Esophagus squamous epithelium (tissue), 5 donors: ENCODE data around the gene EFCAB7. TPM values are rescaled to one million over a fixed set of nuclear protein-coding genes. Genes with fewer than 3 reads are reported as not detected.

Experiments used
- DNase-seq: peaks from one replicate; lab custom pipeline; 2025; lab: John Stamatoyannopoulos, UW
- H3K27ac ChIP-seq, 4 donors: fragments of 200-600 bp; sonication (generic); one replicate each; pipeline ENCODE4 v1.5.1; 2016 to 2019; ENCODE audit warnings: mild to moderate bottlenecking in 1 of 4
- H3K27me3 ChIP-seq, 4 donors: fragments of 200-600 bp; sonication (generic); 1 replicate in 3 of 4; 2 replicates in 1 of 4; pipeline versions ENCODE4 v1.5.1 to v1.6.0; 2017 to 2021; ENCODE audit warnings: antibody characterized with exemption in 1 of 4
- H3K36me3 ChIP-seq, 3 donors: fragments of 200-600 bp; sonication (generic); one replicate each; pipeline ENCODE4 v1.5.1; 2016 to 2019
- H3K4me1 ChIP-seq, 3 donors: fragments of 200-600 bp; sonication (generic); one replicate each; pipeline ENCODE4 v1.5.1; 2017 to 2019
- H3K4me3 ChIP-seq, 4 donors: fragments of 200-600 bp; sonication (generic); 1 replicate in 3 of 4; 2 replicates in 1 of 4; pipeline ENCODE4 v1.5.1; 2016 to 2019; ENCODE audit warnings: mild to moderate bottlenecking in 2 of 4, moderate library complexity in 1 of 4
- H3K9me3 ChIP-seq, 3 donors: fragments of 200-600 bp; sonication (generic); one replicate each; pipeline ENCODE4 v1.5.1; 2016 to 2019
- CTCF ChIP-seq, 6 experiments: fragments of 450-650 bp in 4 of 6; fragments of 200-600 bp in 2 of 6; sonication (generic) in 2 of 6; IDR thresholded peaks; one replicate each; pipeline ENCODE4 v1.5.1; 2016 to 2019; ENCODE audit warnings: antibody characterized with exemption in 6 of 6, mild to moderate bottlenecking in 4 of 6, moderate library complexity in 4 of 6
- POLR2A ChIP-seq, 4 donors: fragments of 450-650 bp; IDR thresholded peaks; one replicate each; pipeline ENCODE4 v1.6.1; 2017; ENCODE audit warnings: antibody characterized with exemption in 4 of 4, mild to moderate bottlenecking in 4 of 4, moderate library complexity in 3 of 4
- WGBS, 2 donors: methylation state at CpG; one replicate each; pipeline ENCODE4 v1.1.5; 2018; 5-methylcytosine and 5-hydroxymethylcytosine counted together
- intact Hi-C: fragments of 100-400 bp; cut with DNase I; formaldehyde crosslinking; loops from one replicate; pipeline ENCODE4 v1.15.0; 2022
- total RNA-seq, 4 donors: library from RNA; depleted of rRNA; stranded (reverse); fragments of >200 nt; gene quantifications; one replicate each; pipeline ENCODE4 v1.1.0, GENCODE V29; 2016
- donor health status: DM: yes; HTN: yes; CAD: no.

Gene EFCAB7
- total RNA-seq, 4 donors from 2014 or later: 1.1 to 4.2 (median 2.7) TPM

- Histone ChIP-seq H3K36me3 (no peaks in the 10 kb centered on the region), H3K9me3 (no peaks in the 10 kb centered on the region), H3K27ac (no peak overlapping the region), H3K4me1 (peaks cover 0 to 14% (median 11%) of the 10 kb centered on the region in 3 donors), H3K27me3 (no peaks in the 10 kb centered on the region), H3K4me3 (no peak overlapping the region)
- intact Hi-C loops: loop anchor here (10.0 kb wide), 1 partner anchor 524 kb away; no protein-coding TSS in a partner anchor
- no peak for DNase-seq
- 77 to 81% methylated on average over 3 of the region's 3 CpGs for WGBS, 2 donors
- TF ChIP-seq POLR2A (IDR thresholded peaks at IDR 0.05) (no peak), CTCF (IDR thresholded peaks at IDR 0.05) (no peak)
Measured at GRCh38 chr1:63611231-63611630, 87.9 kb downstream of the EFCAB7 start.

GRCh38 chr1:63612564-63612963, 89.2 kb downstream of the EFCAB7 start:
- H3K36me3 ChIP-seq: no peaks in the 10 kb centered on the region
- TF ChIP-seq POLR2A (IDR thresholded peaks at IDR 0.05) (no peak), CTCF (IDR thresholded peaks at IDR 0.05) (no peak)
- H3K27me3 ChIP-seq: no peaks in the 10 kb centered on the region
- H3K9me3 ChIP-seq: no peaks in the 10 kb centered on the region
- intact Hi-C loops: loop anchor here (10.0 kb wide), 1 partner anchor 522 kb away; no protein-coding TSS in a partner anchor
- peaks cover 0 to 16% (median 11%) of the 10 kb centered on the region in 3 donors for H3K4me1 ChIP-seq
- H3K4me3 ChIP-seq: no peak overlapping the region
- no peak for DNase-seq
- H3K27ac ChIP-seq: no peak overlapping the region
- 59 to 65% methylated on average over 2 to 4 of the region's 4 CpGs for WGBS, 2 donors

GRCh38 chr1:63612971-63613370, 89.6 kb downstream of the EFCAB7 start:
- no peak for DNase-seq
- Histone ChIP-seq H3K4me1 (peaks cover 0 to 16% (median 11%) of the 10 kb centered on the region in 3 donors), H3K27me3 (no peaks in the 10 kb centered on the region), H3K36me3 (no peaks in the 10 kb centered on the region), H3K9me3 (no peaks in the 10 kb centered on the region), H3K27ac (no peak overlapping the region), H3K4me3 (no peak overlapping the region)
- TF ChIP-seq POLR2A (IDR thresholded peaks at IDR 0.05): no peak
- TF ChIP-seq CTCF (IDR thresholded peaks at IDR 0.05): no peak
- intact Hi-C loops: loop anchor here (10.0 kb wide), 1 partner anchor 522 kb away; no protein-coding TSS in a partner anchor

- no peak for DNase-seq
- Histone ChIP-seq H3K27ac (no peak overlapping the region), H3K27me3 (no peaks in the 10 kb centered on the region), H3K9me3 (no peaks in the 10 kb centered on the region), H3K4me3 (no peak overlapping the region), H3K4me1 (peaks cover 0 to 17% (median 11%) of the 10 kb centered on the region in 3 donors), H3K36me3 (no peaks in the 10 kb centered on the region)
- intact Hi-C loops: loop anchor here (5.0 to 10.0 kb wide), 2 partner anchors 519 to 631 kb away; no protein-coding TSS in a partner anchor
- 21 to 33% methylated on average over 5 to 6 of the region's 6 CpGs for WGBS, 2 donors
- TF ChIP-seq POLR2A (IDR thresholded peaks at IDR 0.05): no peak
- peak; percentile 82 to 88 (median 84) for TF ChIP-seq CTCF (IDR thresholded peaks at IDR 0.05)
Measured at GRCh38 chr1:63615768-63616420, 92.6 kb downstream of the EFCAB7 start.

- H3K4me3 ChIP-seq: no peak overlapping the region
- intact Hi-C loops: loop anchor here (5.0 to 10.0 kb wide), 2 partner anchors 517 to 630 kb away; no protein-coding TSS in a partner anchor
- H3K27ac ChIP-seq: no peak overlapping the region
- H3K4me1 ChIP-seq: peaks cover 0 to 29% (median 9%) of the 10 kb centered on the region in 3 donors
- no peaks in the 10 kb centered on the region for H3K36me3 ChIP-seq
- no peaks in the 10 kb centered on the region for H3K27me3 ChIP-seq
- DNase-seq: no peak
- H3K9me3 ChIP-seq: no peaks in the 10 kb centered on the region
- no peak for TF ChIP-seq POLR2A (IDR thresholded peaks at IDR 0.05)
- no peak for TF ChIP-seq CTCF (IDR thresholded peaks at IDR 0.05)
- WGBS, 2 donors: 77 to 85% methylated on average over 3 to 4 of the region's 6 CpGs
Measured at GRCh38 chr1:63617450-63617849, 94.1 kb downstream of the EFCAB7 start.
